Vagina (tissue), 2 donors: ENCODE results near the gene MIS18A.
"Not testable (repeated sequence)": the region's sequence is repeated elsewhere in the genome, so short reads cannot be mapped to it uniquely, and the experiment has no call there.

Experiments
- POLR2AphosphoS5 ChIP-seq, 2 donors: sonication (generic); formaldehyde crosslinking; IDR thresholded peaks; one replicate each; pipeline ENCODE4 v1.9.0; 2017; ENCODE audit warnings: antibody characterized with exemption in 2 of 2, mild to moderate bottlenecking in 2 of 2, low read depth in 1 of 2; ENCODE audit not compliant: insufficient read depth in 1 of 2
- TF ChIP-seq, protein P1 (sequence below), 3 experiments: fragments of 450-650 bp in 2 of 3; fragments of 200-600 bp in 1 of 3; sonication (generic) in 1 of 3; IDR thresholded peaks; one replicate each; pipeline ENCODE4 v1.5.1; 2017 to 2019; ENCODE audit warnings: antibody characterized with exemption in 3 of 3, mild to moderate bottlenecking in 2 of 3, moderate library complexity in 2 of 3

DNA sequence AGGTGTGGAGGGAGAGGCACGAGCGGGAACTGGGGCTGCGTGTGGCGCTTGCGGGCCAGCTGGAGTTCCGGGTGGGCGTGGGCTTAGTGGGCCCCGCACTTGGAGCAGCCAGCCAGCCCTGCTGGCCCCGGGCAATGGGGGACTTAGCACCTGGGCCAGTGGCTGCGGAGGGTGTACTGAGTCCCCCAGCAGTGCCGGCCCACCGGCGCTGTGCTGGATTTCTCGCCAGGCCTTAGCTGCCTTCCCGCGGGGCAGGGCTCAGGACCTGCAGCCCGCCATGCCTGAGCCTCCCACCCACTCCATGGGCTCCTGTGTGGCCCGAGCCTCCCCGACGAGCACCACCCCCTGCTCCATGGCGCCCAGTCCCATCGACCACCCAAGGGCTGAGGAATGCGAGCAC, 13.5 kb downstream of the MIS18A start:
- TF ChIP-seq, protein P1, sequence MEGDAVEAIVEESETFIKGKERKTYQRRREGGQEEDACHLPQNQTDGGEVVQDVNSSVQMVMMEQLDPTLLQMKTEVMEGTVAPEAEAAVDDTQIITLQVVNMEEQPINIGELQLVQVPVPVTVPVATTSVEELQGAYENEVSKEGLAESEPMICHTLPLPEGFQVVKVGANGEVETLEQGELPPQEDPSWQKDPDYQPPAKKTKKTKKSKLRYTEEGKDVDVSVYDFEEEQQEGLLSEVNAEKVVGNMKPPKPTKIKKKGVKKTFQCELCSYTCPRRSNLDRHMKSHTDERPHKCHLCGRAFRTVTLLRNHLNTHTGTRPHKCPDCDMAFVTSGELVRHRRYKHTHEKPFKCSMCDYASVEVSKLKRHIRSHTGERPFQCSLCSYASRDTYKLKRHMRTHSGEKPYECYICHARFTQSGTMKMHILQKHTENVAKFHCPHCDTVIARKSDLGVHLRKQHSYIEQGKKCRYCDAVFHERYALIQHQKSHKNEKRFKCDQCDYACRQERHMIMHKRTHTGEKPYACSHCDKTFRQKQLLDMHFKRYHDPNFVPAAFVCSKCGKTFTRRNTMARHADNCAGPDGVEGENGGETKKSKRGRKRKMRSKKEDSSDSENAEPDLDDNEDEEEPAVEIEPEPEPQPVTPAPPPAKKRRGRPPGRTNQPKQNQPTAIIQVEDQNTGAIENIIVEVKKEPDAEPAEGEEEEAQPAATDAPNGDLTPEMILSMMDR (IDR thresholded peaks at IDR 0.05): not testable (repeated sequence)
- not testable (repeated sequence) for TF ChIP-seq POLR2AphosphoS5 (IDR thresholded peaks at IDR 0.05; ENCODE audit: insufficient read depth in 1 of 2, low read depth in 1 of 2)
